ENCODE data around the gene PTPRN2. TPM values are rescaled to one million over a fixed set of nuclear protein-coding genes. Genes with fewer than 3 reads are reported as not detected.

Gene PTPRN2
- total RNA-seq, 1 donor from 2014 or later, result 11.4 TPM

- H3K4me1 Mint-ChIP-seq (ENCODE audit: low read depth), result no peaks in the 10 kb centered on the region
- DNase-seq (ENCODE audit: low spot score, unreplicated experiment), result no peak
- H3K36me3 Mint-ChIP-seq (ENCODE audit: insufficient read depth), result no peaks in the 10 kb centered on the region
- H3K9me3 Mint-ChIP-seq (ENCODE audit: low read depth), result peaks cover 6% of the 10 kb centered on the region
- TF ChIP-seq CTCF (IDR thresholded peaks at IDR 0.05; ENCODE audit: unreplicated experiment), result no peak
- H3K4me3 Mint-ChIP-seq (ENCODE audit: low read depth), result no peak overlapping the region
- H3K27me3 Mint-ChIP-seq, result peaks cover 5% of the 10 kb centered on the region
- H3K27ac Mint-ChIP-seq, result no peak overlapping the region
Observed at GRCh38 chr7:157909370-157909769, 678.3 kb downstream of the PTPRN2 start.

DNA sequence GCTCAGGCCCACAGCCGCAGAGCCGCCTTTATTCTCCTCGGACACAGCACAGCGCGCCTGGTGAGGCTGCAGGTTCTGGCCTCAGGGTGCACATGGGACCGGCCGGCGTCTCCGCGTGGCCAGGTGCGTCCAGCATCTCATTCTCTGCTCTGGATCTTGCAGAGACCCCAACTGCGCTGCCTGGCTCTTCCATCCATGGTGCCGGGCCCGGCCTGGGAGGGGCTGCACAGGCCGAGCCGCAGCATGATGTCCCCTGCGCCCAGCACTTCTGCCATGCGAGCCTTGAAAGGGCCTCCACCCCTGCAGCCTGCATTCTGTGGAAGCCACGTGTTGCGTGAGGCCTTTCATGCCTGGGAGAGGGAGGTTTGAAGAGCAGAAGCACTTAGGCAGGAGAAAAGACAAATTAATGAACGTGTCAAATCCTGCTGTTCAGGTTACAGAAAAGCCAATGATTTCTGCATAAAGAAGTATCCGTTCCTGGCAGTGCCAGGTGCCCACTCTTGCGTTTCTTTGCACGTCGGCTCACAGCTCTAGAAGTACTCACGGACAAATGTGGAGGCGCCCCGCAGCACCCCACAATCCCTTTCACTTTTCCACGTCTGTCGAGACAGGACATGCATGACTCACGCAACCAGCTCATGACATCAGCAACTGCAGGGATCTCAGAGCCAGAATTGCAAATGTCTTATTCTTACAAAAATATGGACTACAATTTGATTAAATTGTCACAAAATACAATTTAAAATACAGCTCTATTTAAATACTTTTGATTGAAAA, 679.4 kb downstream of the PTPRN2 start:
- TF ChIP-seq CTCF (IDR thresholded peaks at IDR 0.05; ENCODE audit: unreplicated experiment), result no peak
- DNase-seq (ENCODE audit: low spot score, unreplicated experiment), result no peak
- H3K36me3 Mint-ChIP-seq (ENCODE audit: insufficient read depth), result no peaks in the 10 kb centered on the region

DNA sequence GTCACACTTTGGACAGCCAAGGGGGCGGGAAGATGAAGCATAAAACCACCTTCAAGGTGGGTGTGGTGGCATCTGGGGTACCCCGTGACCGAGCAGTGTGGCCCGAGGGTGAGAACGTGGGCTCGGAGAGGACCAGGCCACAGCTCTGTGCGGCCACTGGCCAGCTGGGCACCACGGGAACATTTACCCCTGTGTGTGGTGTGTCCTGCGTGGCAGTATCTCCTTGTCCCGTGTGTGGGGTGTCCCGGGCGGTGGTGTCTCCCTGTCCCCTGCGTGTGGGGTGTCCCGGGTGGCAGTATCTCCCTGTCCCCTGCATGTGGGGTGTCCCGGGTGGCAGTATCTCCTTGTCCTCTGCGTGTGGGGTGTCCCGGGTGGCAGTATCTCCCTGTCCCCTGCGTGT, 680.5 kb downstream of the PTPRN2 start:
- Mint-ChIP-seq H3K9me3 (ENCODE audit: low read depth) (peaks cover 6% of the 10 kb centered on the region), H3K27me3 (peaks cover 20% of the 10 kb centered on the region), H3K36me3 (ENCODE audit: insufficient read depth) (no peaks in the 10 kb centered on the region), H3K4me1 (ENCODE audit: low read depth) (no peaks in the 10 kb centered on the region), H3K4me3 (ENCODE audit: low read depth) (no peak overlapping the region), H3K27ac (no peak overlapping the region)
- no peak for TF ChIP-seq CTCF (IDR thresholded peaks at IDR 0.05; ENCODE audit: unreplicated experiment)
- no peak for DNase-seq (ENCODE audit: low spot score, unreplicated experiment)

More for the DNA sequence above, 679.4 kb downstream of the PTPRN2 start:
- no peak overlapping the region for H3K27ac Mint-ChIP-seq
- H3K9me3 Mint-ChIP-seq (ENCODE audit: low read depth), result peaks cover 6% of the 10 kb centered on the region
- H3K27me3 Mint-ChIP-seq, result peaks cover 15% of the 10 kb centered on the region
- H3K4me1 Mint-ChIP-seq (ENCODE audit: low read depth), result no peaks in the 10 kb centered on the region
- no peak overlapping the region for H3K4me3 Mint-ChIP-seq (ENCODE audit: low read depth)

- no peaks in the 10 kb centered on the region for H3K4me1 Mint-ChIP-seq (ENCODE audit: low read depth)
- H3K36me3 Mint-ChIP-seq (ENCODE audit: insufficient read depth), result no peaks in the 10 kb centered on the region
- TF ChIP-seq CTCF (IDR thresholded peaks at IDR 0.05; ENCODE audit: unreplicated experiment), result no peak
- peaks cover 6% of the 10 kb centered on the region for H3K9me3 Mint-ChIP-seq (ENCODE audit: low read depth)
- H3K27me3 Mint-ChIP-seq, result peaks cover 20% of the 10 kb centered on the region
- H3K27ac Mint-ChIP-seq, result no peak overlapping the region
- no peak overlapping the region for H3K4me3 Mint-ChIP-seq (ENCODE audit: low read depth)
- no peak for DNase-seq (ENCODE audit: low spot score, unreplicated experiment)
Observed at GRCh38 chr7:157906583-157906982, 681.0 kb downstream of the PTPRN2 start.

DNA sequence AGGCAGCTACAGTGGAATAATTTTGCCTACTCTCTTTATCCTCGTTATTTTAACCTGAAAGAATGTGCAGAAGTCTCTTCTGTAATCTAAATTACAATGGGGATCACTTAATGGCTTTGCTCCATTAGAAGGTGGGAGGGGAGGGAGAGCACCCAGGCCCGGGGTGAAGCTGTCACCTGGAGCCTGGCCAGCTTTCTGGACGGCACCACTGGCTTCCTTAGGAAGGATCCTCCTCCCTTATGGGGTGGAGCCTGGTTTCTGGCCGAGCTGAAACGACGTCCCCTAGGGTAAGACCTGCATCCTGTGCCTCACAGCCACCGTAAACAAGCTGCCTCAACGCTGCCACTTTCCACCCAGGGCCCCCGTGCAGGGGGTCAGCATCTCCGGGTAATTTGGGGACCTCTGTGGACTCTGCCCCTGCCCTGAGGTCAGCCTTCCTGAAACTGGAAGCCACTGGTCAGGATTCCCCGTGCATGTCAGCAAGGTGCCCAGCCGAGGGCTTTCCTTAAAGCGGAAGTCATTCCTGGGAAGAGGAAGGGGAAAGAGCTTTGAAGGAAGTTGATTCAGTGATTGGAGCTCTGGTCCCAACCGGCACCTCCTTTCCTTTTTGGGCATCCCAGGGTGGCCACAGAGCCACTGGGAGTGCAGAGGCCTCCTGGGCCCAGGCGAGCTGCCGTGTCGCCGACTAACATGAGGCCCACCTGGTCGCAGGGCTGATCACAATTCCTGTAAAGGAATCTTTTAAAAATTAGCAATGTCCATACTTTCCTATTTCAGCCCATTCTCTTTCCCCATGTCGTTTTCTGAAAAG, 681.8 kb downstream of the PTPRN2 start:
- no peak for TF ChIP-seq CTCF (IDR thresholded peaks at IDR 0.05; ENCODE audit: unreplicated experiment)
- no peaks in the 10 kb centered on the region for H3K4me1 Mint-ChIP-seq (ENCODE audit: low read depth)
- no peak overlapping the region for H3K4me3 Mint-ChIP-seq (ENCODE audit: low read depth)
- no peaks in the 10 kb centered on the region for H3K36me3 Mint-ChIP-seq (ENCODE audit: insufficient read depth)
- DNase-seq (ENCODE audit: low spot score, unreplicated experiment), result no peak
- peaks cover 5% of the 10 kb centered on the region for H3K9me3 Mint-ChIP-seq (ENCODE audit: low read depth)
- H3K27ac Mint-ChIP-seq, result no peak overlapping the region
- H3K27me3 Mint-ChIP-seq, result peaks cover 21% of the 10 kb centered on the region
